B cell (primary cell): ENCODE data around the gene KRTAP5-7. TPM values are rescaled to one million over a fixed set of nuclear protein-coding genes. Genes with fewer than 3 reads are reported as not detected.

Source experiments
- ATAC-seq: fragments of 200-7000 bp; cut with Tn5 transposase; one replicate; pipeline ENCODE4 v1.10.0; 2021; ENCODE audit warnings: low read depth, mild to moderate bottlenecking, moderate number of reproducible peaks, moderate library complexity
- CTCF ChIA-PET: fragments of 350-600 bp; sonication (Branson Sonifier 250); formaldehyde crosslinking; loops from one replicate; lab custom pipeline; 2021; ENCODE audit warnings: antibody characterized with exemption, inconsistent platforms; lab: Charles Lee
- POLR2A ChIA-PET: fragments of 350-600 bp; sonication (Branson Sonifier 250); formaldehyde crosslinking; loops from one replicate; lab custom pipeline; 2021; ENCODE audit warnings: antibody characterized with exemption; lab: Charles Lee
- DNase-seq: peaks from one replicate; pipeline ENCODE4 v3.0.0; 2013
- H2AFZ ChIP-seq: 2 replicates; pipeline ENCODE4 v1.6.1; 2012; ENCODE audit warnings: mild to moderate bottlenecking, low read depth, low read length; ENCODE audit not compliant: insufficient read depth, poor library complexity, severe bottlenecking
- H3K27ac ChIP-seq, 2 donors: 1 replicate in 1 of 2; 2 replicates in 1 of 2; pipeline ENCODE4 v1.5.1; 2012 to 2013; ENCODE audit warnings: low read length in 2 of 2, mild to moderate bottlenecking in 2 of 2, moderate library complexity in 1 of 2
- H3K27me3 ChIP-seq, 4 experiments: fragments of 200-600 bp in 1 of 4; sonication (generic) in 1 of 4; replicated peaks in 1 of 4; 1 replicate in 2 of 4; 2 replicates in 2 of 4; pipeline versions ENCODE4 v1.6.1 to v1.7.0; 2013 to 2016; ENCODE audit warnings: low read length in 3 of 4, mild to moderate bottlenecking in 2 of 4, mixed read lengths in 1 of 4, moderate library complexity in 1 of 4; ENCODE audit not compliant: insufficient read depth in 4 of 4, control insufficient read depth in 3 of 4; ENCODE audit errors: control extremely low read depth in 1 of 4
- H3K36me3 ChIP-seq, 2 experiments: replicated peaks in 1 of 2; 1 replicate in 1 of 2; 2 replicates in 1 of 2; pipeline versions ENCODE4 v1.6.1 to v1.7.1; 2013; ENCODE audit warnings: low read length in 1 of 2; ENCODE audit not compliant: insufficient read depth in 2 of 2, control insufficient read depth in 1 of 2; ENCODE audit errors: control extremely low read depth in 1 of 2, extremely low read depth in 1 of 2
- H3K4me1 ChIP-seq, 2 donors: fragments of 200-600 bp in 1 of 2; sonication (generic) in 1 of 2; 1 replicate in 1 of 2; 2 replicates in 1 of 2; pipeline versions ENCODE4 v1.5.1 to v1.6.1; 2013 to 2017; ENCODE audit warnings: low read length in 2 of 2; ENCODE audit not compliant: control insufficient read depth in 2 of 2, insufficient read depth in 2 of 2
- H3K4me2 ChIP-seq: replicated peaks from 2 replicates; pipeline ENCODE3; 2012; ENCODE audit warnings: mild to moderate bottlenecking, low read depth, low read length; ENCODE audit not compliant: poor library complexity, severe bottlenecking
- H3K4me3 ChIP-seq, 5 experiments: fragments of 200-600 bp in 1 of 5; sonication (generic) in 1 of 5; 1 replicate in 3 of 5; 2 replicates in 2 of 5; pipeline versions ENCODE4 v1.5.1 to v1.7.0; 2011 to 2016; ENCODE audit warnings: low read length in 4 of 5, mild to moderate bottlenecking in 4 of 5, low read depth in 2 of 5, control low read depth in 1 of 5, moderate library complexity in 1 of 5; ENCODE audit not compliant: insufficient read depth in 1 of 5; ENCODE audit errors: control extremely low read depth in 1 of 5, extremely low read depth in 1 of 5
- H3K79me2 ChIP-seq: fragments of 200-600 bp; sonication (generic); one replicate; pipeline ENCODE4 v1.6.0; 2016; ENCODE audit warnings: low read length; ENCODE audit not compliant: control insufficient read depth, insufficient read depth
- H3K9ac ChIP-seq: fragments of 200-600 bp; sonication (generic); 2 replicates; pipeline ENCODE4 v1.6.1; 2017; ENCODE audit warnings: mild to moderate bottlenecking, low read length, moderate library complexity
- H3K9me3 ChIP-seq, 3 donors: one replicate each; pipeline versions ENCODE4 v1.6.1 to v1.7.1; 2013; ENCODE audit warnings: low read length in 2 of 3; ENCODE audit not compliant: control insufficient read depth in 2 of 3, insufficient read depth in 1 of 3; ENCODE audit errors: control extremely low read depth in 1 of 3
- H4K20me1 ChIP-seq: 2 replicates; pipeline ENCODE4 v1.6.0; 2012; ENCODE audit warnings: mild to moderate bottlenecking, low read length; ENCODE audit not compliant: insufficient read depth, control insufficient read depth, poor library complexity, severe bottlenecking
- H3K27ac Mint-ChIP-seq: one replicate; pipeline ENCODE4 v1.8.0; 2021; ENCODE audit warnings: mixed read lengths
- H3K27me3 Mint-ChIP-seq: one replicate; pipeline ENCODE4 v1.8.0; 2021; ENCODE audit warnings: mixed read lengths
- H3K4me1 Mint-ChIP-seq: one replicate; pipeline ENCODE4 v1.8.0; 2021; ENCODE audit warnings: mixed read lengths
- H3K4me3 Mint-ChIP-seq: one replicate; pipeline ENCODE4 v1.8.0; 2021; ENCODE audit warnings: mixed read lengths
- H3K9me3 Mint-ChIP-seq: one replicate; pipeline ENCODE4 v1.8.0; 2022; ENCODE audit warnings: mixed read lengths; ENCODE audit not compliant: insufficient read depth
- EZH2 ChIP-seq: IDR thresholded peaks from 2 replicates; pipeline ENCODE4 v1.6.1; 2012; ENCODE audit warnings: borderline replicate concordance, low read depth, mild to moderate bottlenecking, moderate library complexity, low read length; ENCODE audit not compliant: insufficient read depth, poor library complexity, severe bottlenecking
- WGBS: methylation state at CpG from one replicate; pipeline ENCODE4 v1.1.5; 2013; ENCODE audit warnings: missing lambda C conversion rate; ENCODE audit not compliant: insufficient coverage; 5-methylcytosine and 5-hydroxymethylcytosine counted together
- intact Hi-C: fragments of 100-400 bp; cut with micrococcal nuclease; formaldehyde crosslinking; loops from one replicate; pipeline ENCODE4 v1.10.0; 2022
- polyA plus RNA-seq: library from polyadenylated mRNA; depleted of rRNA; stranded (reverse); fragments of >200 nt; gene quantifications from 2 replicates; pipeline ENCODE4 v1.2.3, GENCODE V29; 2012
- total RNA-seq, 2 donors: library from RNA; stranded (reverse); fragments of 120-200 nt in 1 of 2; gene quantifications; 1 replicate in 1 of 2; 2 replicates in 1 of 2; pipeline versions ENCODE4 v1.2.3 to v1.2.4, GENCODE V29; 2013 to 2022
- TF ChIP-seq, protein P1 (sequence below): fragments of 200-600 bp; IDR thresholded peaks from one replicate; pipeline ENCODE4 v1.8.0; 2022; ENCODE audit warnings: antibody characterized with exemption, mild to moderate bottlenecking

KRTAP5-7 gene
- total and polyA plus RNA-seq, 2 donors (not counting 1 experiment from before 2014, with no cell fraction given) = 0.10 to 0.59 TPM

GRCh38 chr11:71556018-71556417, 29.0 kb downstream of the KRTAP5-7 start:
- Histone ChIP-seq H2AFZ (no peak overlapping the region), H3K27me3 (peaks cover 0 to 9% (median 3%) of the 10 kb centered on the region in 4 experiments), H3K27ac (no peak overlapping the region), H3K36me3 (no peaks in the 10 kb centered on the region), H3K9ac (no peak overlapping the region), H3K4me2 (no peak overlapping the region), H3K4me1 (no peaks in the 10 kb centered on the region), H3K9me3 (no peaks in the 10 kb centered on the region), H3K79me2 (no peaks in the 10 kb centered on the region), H4K20me1 (no peaks in the 10 kb centered on the region), H3K4me3 (no peak overlapping the region)
- WGBS = 92% methylated on average over 1 of the region's 4 CpGs
- Mint-ChIP-seq H3K27ac (no peak overlapping the region), H3K4me3 (no peak overlapping the region), H3K27me3 (peaks cover 23% of the 10 kb centered on the region), H3K9me3 (peaks cover 2% of the 10 kb centered on the region), H3K4me1 (peaks cover 6% of the 10 kb centered on the region)
- ChIA-PET CTCF (no interaction called here), POLR2A (no interaction called here)
- ATAC-seq (no peak), DNase-seq (no peak)
- no peak for TF ChIP-seq EZH2
- TF ChIP-seq, protein P1, sequence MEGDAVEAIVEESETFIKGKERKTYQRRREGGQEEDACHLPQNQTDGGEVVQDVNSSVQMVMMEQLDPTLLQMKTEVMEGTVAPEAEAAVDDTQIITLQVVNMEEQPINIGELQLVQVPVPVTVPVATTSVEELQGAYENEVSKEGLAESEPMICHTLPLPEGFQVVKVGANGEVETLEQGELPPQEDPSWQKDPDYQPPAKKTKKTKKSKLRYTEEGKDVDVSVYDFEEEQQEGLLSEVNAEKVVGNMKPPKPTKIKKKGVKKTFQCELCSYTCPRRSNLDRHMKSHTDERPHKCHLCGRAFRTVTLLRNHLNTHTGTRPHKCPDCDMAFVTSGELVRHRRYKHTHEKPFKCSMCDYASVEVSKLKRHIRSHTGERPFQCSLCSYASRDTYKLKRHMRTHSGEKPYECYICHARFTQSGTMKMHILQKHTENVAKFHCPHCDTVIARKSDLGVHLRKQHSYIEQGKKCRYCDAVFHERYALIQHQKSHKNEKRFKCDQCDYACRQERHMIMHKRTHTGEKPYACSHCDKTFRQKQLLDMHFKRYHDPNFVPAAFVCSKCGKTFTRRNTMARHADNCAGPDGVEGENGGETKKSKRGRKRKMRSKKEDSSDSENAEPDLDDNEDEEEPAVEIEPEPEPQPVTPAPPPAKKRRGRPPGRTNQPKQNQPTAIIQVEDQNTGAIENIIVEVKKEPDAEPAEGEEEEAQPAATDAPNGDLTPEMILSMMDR = no peak
- intact Hi-C loops = no loop called here

- Histone ChIP-seq H3K27me3 (peaks cover 0 to 9% (median 3%) of the 10 kb centered on the region in 4 experiments), H3K79me2 (no peaks in the 10 kb centered on the region), H3K9me3 (no peaks in the 10 kb centered on the region), H3K4me1 (no peaks in the 10 kb centered on the region), H3K27ac (no peak overlapping the region), H3K36me3 (no peaks in the 10 kb centered on the region), H3K9ac (no peak overlapping the region), H4K20me1 (no peaks in the 10 kb centered on the region), H3K4me3 (no peak overlapping the region), H2AFZ (no peak overlapping the region), H3K4me2 (no peak overlapping the region)
- POLR2A ChIA-PET = no interaction called here
- H3K9me3 Mint-ChIP-seq = peaks cover 2% of the 10 kb centered on the region
- no peak for ATAC-seq
- H3K27me3 Mint-ChIP-seq = peaks cover 30% of the 10 kb centered on the region
- CTCF ChIA-PET = no interaction called here
- no peak overlapping the region for H3K27ac Mint-ChIP-seq
- no peak for DNase-seq
- intact Hi-C loops = no loop called here
- H3K4me1 Mint-ChIP-seq = no peaks in the 10 kb centered on the region
- H3K4me3 Mint-ChIP-seq = no peak overlapping the region
- TF ChIP-seq, protein P1 = no peak
- TF ChIP-seq EZH2 = no peak
Observed at GRCh38 chr11:71557257-71557656, 30.2 kb downstream of the KRTAP5-7 start.
